IMR-90 (cell line): ENCODE data around the gene OR2V2.

Experiments used
- CEBPB ChIP-seq: IDR thresholded peaks from 2 replicates; pipeline ENCODE4 v1.6.1; 2012; ENCODE audit warnings: low read depth, low read length, improper control_type of control experiment
- POLR2A ChIP-seq: IDR thresholded peaks from 2 replicates; pipeline ENCODE4 v1.6.1; 2012; ENCODE audit warnings: mild to moderate bottlenecking, low read depth, low read length
- SMC3 ChIP-seq: fragments of 150-350 bp; IDR thresholded peaks from 2 replicates; pipeline ENCODE4 v1.6.1; 2016; ENCODE audit warnings: low read depth, mild to moderate bottlenecking, antibody characterized with exemption, low read length, moderate library complexity
- TF ChIP-seq, protein P1 (sequence below): conservative IDR thresholded peaks from 2 replicates; pipeline ENCODE4 v1.5.1; 2012; ENCODE audit warnings: mild to moderate bottlenecking, low read depth, low read length, improper control_type of control experiment
- TF ChIP-seq, protein P2 (sequence below): fragments of 150-350 bp; IDR thresholded peaks from 2 replicates; pipeline ENCODE4 v1.6.1; 2016; ENCODE audit warnings: low read depth, mild to moderate bottlenecking, low read length, moderate library complexity, borderline replicate concordance

DNA sequence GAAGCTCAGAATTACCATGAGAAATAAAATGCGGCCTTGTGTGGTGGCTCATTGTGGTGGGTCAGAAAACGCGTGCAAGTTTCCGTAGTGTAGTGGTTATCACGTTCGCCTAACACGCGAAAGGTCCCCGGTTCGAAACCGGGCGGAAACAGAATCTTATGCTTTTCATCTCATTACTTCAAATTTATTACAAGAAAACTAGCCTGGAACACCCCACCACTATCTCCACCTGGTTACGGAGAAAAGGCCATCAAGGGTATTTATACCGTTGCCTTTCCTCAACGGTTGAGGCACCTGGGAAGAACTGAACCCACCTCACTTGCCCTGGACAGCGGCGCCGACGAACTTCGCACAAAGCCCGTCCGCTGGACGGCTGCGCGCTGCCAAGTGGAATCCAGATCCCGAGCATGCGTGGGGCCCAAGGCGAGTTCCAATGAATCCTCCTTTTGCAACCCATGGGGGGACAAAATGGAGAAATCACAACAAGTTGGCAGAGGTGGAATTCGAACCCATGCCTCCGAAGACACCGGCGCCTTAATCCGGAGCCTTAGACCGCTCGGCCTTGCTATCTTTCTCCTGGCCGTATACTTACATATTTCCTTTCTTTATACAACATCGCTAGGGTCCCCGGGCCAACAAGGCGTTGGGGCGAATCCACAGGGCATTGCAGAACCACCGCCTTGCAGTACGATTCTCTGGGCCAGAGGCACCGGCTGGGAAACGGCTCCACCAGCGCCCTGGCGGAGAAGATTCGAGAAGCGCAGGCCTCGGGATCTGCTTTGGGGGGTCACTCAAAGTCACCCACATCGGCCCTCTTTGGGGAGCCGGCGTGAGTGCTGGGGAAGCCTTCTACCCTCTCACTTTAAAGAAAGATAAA, 16.9 kb downstream of the OR2V2 start:
- TF ChIP-seq, protein P1, sequence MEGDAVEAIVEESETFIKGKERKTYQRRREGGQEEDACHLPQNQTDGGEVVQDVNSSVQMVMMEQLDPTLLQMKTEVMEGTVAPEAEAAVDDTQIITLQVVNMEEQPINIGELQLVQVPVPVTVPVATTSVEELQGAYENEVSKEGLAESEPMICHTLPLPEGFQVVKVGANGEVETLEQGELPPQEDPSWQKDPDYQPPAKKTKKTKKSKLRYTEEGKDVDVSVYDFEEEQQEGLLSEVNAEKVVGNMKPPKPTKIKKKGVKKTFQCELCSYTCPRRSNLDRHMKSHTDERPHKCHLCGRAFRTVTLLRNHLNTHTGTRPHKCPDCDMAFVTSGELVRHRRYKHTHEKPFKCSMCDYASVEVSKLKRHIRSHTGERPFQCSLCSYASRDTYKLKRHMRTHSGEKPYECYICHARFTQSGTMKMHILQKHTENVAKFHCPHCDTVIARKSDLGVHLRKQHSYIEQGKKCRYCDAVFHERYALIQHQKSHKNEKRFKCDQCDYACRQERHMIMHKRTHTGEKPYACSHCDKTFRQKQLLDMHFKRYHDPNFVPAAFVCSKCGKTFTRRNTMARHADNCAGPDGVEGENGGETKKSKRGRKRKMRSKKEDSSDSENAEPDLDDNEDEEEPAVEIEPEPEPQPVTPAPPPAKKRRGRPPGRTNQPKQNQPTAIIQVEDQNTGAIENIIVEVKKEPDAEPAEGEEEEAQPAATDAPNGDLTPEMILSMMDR, result no peak
- TF ChIP-seq CEBPB (no peak), POLR2A (no peak), SMC3 (no peak)
- TF ChIP-seq, protein P2, sequence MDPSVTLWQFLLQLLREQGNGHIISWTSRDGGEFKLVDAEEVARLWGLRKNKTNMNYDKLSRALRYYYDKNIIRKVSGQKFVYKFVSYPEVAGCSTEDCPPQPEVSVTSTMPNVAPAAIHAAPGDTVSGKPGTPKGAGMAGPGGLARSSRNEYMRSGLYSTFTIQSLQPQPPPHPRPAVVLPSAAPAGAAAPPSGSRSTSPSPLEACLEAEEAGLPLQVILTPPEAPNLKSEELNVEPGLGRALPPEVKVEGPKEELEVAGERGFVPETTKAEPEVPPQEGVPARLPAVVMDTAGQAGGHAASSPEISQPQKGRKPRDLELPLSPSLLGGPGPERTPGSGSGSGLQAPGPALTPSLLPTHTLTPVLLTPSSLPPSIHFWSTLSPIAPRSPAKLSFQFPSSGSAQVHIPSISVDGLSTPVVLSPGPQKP, result no peak
